Femur (tissue), 1 donor: ENCODE results near the gene RNF149.

Experiments used
- DNase-seq: peaks from one replicate; pipeline ENCODE4 v3.0.0-alpha.2; 2017

RNF149 gene

DNA sequence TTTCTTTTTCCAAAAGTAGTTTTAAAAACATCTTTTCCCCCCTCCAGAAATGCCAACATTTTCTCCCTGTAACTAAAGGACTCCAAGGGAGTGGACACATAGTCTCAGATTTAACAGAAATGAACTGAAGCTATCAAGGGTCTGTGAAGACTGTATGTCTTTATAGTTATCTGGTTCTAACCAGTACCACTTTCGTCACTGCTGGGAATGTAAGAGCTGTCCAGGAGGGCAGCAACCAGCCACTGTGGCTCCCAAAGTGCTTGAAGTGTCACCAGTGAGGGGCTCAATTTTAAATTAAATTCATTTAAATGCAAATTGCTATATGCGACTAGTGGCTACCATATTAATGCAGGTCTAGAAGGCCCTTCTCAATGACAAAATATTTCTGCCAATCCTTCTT is 15.0 kb downstream of the RNF149 start:
- no peak for DNase-seq

DNA sequence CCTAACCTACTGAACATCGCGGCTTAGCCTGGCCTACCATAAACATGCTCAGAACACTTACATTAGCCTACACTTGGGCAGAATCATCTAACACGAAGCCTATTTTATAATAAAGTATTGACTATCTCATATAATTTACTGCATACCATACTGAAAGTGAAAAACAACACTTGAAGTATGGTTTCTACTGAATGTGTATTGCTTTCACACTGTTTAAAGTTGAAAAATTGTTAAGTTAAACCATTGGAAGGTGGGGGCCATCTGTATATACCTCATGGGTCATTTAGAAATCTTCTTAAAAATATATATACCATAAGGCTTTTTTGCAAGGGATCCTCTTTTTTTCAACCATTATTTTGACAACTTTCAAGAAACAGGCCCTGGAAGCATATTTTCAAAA is 16.5 kb downstream of the RNF149 start:
- no peak for DNase-seq

DNA sequence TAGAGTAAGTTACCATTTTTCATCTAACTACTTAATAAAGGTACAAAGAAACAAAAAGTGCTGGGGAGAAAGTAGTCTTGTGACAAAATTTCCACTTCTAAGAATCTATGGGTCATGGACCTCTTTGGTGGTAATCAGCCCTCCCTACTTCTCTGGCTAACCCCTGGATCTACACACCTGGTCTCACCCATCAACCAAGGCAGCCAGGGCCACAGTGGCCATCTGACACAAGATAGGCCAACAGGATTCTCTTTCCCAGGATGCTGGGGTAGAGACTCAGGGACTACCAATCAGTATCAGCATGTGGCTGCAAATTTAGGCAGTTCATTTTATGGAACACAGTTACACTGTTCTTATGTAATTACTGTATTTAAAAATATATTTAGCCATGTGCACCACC is 17.8 kb downstream of the RNF149 start:
- DNase-seq: no peak

DNA sequence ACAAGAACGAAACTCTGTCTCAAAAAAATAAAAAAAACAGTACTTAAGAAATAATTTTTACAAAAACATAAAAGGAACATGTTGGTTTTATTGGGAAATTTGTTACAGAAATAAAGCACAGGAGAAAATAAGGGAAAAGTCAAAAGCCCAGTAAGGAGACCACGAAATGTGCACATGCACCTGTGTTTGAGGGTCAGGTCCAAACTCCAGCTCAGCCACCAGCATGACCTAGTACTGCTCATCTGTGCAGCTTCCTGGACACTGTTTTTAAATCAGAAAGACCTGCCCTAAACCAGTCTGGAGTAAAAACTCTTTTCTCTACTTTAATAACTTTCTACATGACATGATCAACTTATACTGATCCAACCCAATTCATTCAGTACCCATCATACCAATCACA is 21.2 kb downstream of the RNF149 start:
- no peak for DNase-seq

DNA sequence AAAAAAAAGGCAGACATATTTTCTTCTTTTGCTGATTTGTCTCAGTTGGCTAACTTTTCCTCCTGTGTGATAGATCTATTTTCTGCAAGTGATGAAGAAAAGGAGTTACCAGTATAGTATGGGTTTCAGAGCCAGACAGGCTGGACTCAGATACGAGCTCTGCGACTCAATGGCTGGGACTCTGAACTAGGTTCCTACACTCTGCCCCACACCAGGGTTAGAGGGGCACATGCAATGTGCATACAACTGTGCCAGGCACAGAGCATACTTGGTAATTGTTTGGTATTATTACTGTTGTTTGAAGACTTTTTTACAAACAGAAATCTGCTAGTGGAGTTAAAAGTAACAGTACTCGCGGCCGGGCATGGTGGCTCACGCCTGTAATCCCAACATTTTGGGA is 21.8 kb downstream of the RNF149 start:
- no peak for DNase-seq

DNA sequence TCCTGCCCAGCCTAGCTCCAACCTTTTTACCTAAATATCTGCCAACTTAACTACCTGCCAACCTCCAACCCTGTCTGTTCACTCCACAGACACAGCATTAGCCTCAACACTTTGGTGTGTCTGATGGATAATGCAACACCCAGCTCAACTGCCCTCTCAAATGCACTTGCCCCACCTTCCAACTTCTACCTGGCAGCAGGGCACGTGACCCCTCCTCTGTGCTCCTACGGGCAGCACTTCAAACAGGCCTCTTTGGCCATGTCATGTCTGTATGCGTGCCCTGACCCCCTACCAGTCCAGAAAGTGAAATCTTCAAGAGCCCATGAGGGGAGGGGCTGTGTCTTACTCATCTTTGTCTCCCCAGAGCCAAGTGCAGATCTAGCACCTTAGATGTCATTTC is 25.5 kb downstream of the RNF149 start:
- DNase-seq: no peak

DNA sequence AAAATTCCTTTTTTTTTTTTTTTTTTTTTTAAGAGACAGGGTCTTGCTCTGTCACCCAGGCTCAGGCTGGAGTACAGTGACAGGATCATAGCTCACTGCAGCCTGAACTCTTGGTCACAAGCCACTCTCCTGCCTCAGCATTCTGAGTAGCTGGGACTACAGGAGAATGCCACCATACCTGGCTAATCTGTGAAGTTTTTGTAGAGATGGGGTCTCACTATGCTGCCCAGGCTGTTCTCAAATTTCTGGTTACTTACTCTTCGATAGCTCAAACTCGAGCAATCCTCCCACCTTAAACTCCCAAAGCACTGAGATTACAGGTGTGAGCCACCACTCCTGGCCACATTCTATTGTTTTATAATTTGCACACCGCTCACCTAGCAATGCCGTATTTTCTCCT is 27.0 kb downstream of the RNF149 start:
- DNase-seq: no peak

DNA sequence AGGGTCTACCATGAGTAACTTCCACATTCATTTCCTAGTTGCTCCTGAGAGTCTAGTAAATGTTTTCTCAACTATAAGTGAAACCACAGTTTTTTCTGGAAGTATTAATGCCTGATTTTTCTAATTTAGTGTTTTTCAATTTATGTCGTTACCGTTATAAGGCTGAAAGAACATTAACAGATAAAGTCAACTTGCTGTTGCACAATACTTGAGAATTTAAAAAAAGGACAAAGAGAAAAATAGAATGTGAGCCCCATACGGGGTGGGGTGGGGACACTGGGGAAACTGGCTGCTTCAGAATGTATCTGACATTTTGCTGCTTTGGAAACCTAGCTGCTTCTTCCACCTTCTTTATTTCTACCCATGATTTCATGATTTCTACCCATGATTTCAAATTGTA is 29.6 kb downstream of the RNF149 start:
- DNase-seq: no peak

DNA sequence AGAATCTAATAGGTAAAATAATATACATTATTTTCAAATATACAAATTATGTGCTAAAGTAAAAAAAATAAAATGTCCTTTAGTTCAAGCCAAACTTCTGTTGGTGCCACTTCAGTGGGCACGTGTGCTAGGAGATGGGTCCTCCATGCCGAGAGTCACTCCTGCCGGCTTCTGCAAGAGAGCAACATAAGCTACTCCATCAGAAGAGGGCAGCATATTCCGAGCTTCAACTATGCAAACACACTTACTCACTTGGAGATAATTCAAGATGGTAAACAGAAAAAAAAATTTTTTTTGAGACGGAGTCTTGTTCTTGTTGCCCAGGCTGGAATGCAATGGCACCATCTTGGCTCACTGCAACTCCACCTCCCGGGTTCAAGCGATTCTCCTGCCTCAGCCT is 31.4 kb downstream of the RNF149 start:
- DNase-seq: no peak

DNA sequence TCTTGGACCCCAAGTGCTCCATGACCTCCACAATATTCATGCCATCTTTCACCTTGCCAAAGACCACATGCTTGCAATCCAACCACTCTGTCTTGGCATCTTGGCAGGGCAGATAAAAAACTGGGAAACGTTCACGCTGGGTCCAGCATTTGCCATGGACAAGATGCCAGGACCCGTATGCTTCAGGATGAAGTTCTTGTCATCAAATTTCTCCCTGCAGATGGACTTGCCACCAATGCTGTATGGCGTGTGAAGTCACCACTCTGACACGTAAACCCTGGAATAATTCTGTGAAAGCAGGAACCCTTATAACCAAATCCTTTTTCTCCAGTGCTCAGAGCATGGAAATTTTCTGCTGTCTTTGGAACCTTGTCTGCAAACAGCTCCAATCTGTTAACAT is 34.4 kb downstream of the RNF149 start:
- DNase-seq: no peak

DNA sequence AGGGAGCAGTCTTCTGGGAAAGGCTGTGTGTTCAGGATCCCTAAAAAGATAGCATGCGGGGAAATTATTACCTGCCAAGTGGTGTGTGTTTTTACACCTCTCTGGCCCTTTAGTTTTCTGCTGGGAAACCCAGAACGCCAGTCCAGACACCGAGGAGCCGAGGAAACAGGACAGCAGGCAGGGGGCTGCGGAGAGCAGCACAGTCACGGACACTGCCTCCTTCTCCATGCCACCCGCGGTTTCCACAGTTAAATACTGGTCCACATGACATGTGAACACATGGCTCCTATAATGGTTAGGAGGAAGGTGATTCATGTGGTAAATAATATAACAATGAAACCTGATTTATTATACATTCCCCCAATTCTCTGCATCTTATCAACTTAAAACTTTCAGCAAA is 35.4 kb downstream of the RNF149 start:
- DNase-seq: no peak

DNA sequence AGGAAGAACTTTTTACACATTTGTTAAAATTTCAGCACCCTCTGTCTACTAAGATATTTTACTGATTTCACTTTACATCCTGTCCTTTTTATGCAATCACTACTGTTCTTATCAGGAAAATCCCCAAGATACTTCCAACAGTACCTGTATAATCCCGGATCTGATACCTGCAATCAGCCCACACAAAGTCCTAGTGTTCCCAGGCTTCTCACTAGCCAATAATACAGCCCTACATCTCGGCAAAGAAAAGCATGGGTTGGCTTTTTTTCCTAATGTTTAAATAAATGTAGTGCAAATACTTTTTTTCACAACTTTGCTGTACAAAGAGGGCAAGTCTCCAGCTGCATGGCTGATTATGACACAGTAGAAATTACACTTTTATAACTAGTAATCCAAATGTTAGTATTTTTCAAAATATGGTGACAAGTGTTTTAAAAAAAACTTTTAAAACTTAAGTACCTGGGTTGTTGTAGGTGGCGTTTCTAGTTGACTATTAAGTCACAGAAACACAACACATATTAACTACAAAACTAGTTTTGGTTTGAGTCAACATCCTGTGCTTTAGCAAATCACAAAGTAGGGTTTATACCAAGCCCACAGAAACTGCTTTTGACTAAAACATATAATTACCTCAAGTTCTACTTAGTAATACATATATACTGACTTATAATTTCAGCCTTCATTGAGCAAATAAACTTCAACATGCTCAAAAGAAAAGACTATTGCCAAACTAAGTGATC is 36.3 kb downstream of the RNF149 start:
- no peak for DNase-seq

DNA sequence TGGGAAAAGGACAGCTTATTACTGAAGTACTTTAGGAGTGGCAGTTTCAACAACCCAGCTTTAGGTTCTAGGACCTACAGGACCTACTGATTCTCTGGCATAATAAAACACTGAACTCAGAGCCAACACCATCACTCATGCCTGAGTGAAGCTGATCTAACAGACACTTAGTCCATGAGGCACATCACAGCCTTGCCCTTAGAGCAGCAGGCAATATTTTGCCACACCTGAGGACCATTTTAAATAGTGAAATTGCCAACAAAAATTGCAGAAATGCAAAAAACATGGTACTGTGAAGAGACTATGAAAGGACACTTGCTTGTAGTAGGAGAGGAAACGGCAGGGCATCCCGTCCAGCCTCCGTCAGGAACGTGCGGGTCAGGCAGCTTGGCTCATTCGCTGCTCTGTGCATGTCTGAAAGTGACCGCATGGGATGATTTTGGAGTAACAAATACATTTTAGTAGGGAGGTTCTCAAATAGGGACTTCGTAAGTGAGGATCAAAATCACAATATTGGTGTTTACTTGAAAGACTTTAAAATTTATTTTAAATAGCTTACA is 37.7 kb downstream of the RNF149 start:
- no peak for DNase-seq

DNA sequence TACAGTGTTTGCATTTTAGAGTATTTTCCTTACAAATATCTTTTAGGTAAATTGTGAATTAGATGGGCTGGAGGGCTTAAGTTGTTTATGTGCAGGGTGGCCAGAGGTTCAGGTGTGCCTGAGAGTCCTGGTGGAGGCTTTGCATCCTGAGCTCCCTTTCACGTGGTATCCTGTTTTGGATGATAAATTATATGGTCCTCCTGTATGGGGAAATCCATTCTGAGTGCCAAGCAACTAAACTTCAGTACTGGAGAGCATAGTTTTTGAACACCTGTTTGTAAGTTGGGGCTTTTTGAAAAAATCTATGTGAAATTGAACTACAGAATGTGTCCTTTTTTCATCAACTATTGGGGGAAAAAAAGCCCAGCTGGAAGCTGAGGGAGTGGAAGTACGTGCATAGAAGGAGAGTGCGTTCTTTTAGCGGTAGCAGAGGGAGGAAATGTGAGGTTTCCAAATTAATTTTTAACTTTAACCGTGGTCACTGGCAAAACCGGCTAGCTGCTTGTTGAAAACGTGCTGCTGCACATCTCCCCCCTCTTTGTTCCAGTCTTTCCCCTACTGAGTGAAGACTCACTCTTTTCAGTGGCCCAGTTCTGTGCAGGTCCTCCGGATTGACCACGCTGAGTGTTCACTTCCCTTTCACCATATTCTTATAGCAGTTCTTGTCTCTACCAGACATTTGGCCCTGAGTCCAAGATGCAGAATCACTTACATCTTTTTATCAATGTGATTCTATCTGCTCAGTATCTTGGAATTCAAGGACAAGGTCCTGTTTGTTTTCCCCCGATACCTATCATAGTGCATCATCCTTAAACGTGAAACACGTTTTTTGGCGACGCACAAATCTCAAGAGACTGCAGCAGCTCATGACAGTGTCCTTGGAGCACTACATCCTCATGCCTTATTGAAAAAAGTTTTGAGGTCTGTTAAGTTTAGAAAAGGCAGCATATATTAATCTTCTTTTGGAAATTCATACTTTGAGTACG is 40.5 kb downstream of the RNF149 start:
- DNase-seq: no peak

DNA sequence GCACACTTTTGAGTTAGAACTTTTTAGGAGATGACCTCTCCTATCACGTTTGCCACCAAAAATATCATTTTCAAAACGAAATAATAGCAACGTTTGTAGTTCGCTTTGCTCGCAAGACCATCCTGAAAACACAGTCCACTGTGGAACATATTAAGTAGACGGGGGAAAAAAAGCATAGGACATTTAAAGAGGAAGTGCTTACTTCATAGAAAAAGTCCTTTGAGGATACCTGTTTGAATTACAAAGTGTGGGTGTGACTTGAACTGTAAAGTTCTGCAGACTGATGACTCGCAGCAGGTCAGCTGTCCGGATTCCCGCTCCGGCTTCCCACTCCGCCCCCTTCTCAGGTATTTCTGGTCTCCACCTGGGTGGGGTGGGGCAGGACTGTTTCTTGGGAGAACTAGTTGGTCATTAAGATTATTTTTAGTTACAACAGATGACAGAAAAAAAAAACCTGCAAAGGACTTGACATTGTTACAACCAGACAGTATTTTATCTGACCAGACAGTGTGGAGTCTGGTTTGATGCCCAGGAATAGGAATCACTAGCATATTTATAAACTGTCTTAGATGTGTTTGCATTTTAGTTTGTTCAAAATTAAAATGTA is 42.5 kb downstream of the RNF149 start:
- no peak for DNase-seq

DNA sequence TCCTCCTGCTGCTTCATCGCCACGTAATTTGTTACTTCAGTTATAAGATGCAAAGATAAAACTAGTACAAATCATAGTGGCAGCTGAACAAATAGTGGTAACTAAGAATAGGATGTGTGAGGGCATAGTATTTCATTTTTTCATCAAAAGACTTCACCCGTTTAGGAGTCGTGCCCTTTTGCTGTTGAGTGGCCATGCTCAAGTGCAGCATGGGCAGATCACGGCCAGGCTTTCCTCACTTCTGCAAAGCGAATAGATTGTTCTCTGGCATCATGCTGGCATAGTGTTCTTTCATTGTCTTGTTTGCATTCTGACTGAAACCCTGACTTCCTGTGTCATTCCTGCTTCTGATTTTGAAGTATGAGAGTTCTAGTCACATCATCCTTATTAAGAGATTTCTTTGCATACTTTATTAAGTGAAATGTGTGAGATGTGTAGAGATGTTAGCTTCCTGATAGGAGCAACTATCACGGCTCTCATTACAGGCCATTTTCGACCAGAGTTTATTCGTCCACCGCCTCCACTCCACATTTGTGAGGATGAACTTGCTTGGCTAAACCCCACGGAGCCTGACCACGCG is 44.1 kb downstream of the RNF149 start:
- DNase-seq: no peak

DNA sequence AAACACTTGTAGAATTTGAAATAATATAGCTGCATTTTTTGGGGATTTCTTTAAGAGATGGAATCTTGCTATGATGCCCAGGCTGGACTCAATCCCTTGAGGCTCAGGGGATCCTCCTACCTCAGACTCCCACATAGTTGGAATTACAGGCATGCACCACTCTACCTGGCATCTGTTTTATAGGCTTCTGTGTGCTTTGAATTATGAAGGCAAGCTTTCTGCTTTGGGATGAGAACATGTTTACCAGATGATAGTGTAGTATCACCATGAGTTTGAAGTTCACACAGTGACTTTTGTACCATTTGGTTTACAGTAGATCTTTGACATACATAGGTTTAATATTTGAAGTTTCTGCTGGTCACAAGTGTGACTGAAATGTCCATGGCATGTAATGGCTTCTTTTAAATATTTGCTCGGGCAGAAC is 45.1 kb downstream of the RNF149 start:
- DNase-seq: no peak

DNA sequence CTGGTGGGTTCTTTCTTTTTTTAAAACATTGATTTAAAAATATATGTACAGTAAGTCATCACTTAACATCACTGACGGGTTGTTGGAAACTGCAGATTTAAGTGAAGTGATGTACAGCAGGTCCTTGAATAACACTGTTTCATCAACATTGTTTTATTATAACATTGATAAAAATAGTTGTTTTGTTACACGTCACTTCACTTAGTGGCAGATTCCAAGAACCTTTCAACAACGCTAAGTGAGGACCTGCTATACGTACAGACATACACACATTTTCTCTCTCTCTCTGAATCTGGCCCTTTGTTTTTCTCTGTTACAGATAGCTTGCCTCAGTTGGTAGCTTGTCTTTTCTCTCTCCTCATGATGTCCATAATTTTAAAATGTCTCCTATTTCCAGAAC is 46.4 kb downstream of the RNF149 start:
- DNase-seq: no peak

DNA sequence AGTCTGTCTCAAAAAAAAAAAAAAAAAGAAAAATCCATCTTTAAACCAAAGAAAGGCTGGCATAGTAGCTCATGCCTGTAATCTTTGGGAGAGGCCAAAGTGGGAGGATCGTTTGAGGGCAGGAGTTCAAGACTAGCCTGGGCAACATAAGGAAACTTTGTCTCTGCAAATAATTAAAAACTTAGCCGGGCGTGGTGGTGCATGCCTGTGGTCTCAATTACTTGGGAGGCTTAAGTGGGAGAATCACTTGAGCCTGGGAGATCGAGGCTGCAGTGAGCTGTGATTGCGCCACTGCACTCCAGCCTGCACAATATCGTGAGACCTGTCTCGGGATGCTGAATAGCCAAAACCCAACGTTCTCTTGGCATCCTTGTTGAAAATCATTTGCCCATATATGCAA is 49.7 kb downstream of the RNF149 start:
- DNase-seq: no peak

DNA sequence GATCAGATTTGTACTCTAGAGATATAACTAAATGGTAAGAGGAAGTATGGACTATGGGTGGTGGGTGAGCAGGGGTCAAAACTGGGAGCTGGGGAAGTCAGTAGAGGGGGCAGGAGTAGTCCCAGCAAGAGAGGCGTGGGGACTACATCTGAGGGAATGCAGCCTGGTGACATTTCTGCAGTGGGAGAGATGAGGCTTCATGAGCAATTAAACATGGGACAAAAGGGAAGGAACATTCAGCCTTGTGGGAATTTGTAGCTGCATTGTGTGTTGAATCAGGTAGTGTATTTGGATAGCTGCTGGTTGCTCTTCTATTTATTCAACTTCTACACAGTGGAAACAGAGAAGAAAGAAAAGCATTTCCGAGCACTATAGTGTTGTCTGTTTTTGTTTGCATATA is 52.2 kb downstream of the RNF149 start:
- DNase-seq: no peak

DNA sequence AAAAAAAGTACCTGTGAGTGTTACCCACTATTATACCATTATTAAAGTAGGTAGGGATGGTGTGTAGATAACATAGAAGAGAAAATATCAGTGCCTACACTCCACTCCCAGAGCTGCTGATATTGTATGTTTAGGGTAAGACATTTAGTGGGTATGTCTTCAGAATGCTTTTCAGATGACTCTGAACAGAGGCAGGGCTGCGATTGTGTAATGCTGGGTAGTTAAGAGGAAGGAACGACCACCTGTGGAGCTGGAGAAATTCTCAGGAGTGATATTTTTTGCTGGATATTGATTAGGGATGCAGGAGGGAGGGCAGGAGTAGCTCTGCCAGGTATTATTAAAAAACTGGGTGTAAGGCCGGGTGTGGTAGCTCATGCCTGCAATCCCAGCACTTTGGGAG is 53.0 kb downstream of the RNF149 start:
- DNase-seq: no peak

DNA sequence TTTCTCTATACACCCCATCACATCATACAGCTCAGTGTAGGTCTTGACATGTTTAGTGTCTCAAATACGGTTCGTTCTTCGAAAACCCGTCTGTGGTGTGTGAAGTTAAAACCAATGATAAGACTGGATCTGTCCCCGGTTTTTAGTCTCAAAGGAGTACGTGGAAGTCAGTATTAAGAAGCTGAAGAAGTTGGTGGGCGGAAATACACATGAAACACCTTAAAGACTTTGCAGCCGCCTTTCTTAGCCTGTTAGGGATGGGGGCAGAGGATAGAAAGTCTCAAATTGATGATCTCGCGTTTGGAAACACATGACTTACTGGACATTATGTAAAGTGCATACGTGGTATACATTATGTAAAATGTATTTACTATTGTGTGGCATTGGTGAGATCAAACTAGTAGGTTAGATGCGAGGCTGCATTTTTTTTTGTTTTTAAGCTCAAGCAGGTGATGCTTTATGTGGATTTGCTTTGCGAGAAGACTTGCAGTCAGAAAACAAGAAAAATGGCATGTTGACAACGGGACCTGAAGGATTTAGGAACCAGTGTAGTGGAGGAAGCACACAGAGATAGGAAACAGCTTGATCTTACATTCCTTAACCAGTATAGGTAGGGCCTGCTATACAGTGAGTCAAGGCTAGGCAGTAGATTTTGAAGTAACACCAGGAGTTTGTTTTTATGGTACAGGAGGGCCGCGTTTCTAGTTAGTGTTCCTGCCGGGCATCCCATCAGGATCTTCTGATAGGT is 54.6 kb downstream of the RNF149 start:
- DNase-seq: no peak
